GM19438 (cell line): Measurements from ENCODE around the gene CDC6.

Experiments used
- ATAC-seq: cut with Tn5 transposase; IDR thresholded peaks from one replicate; pipeline ENCODE4 v1.9.1; 2021; ENCODE audit warnings: low read depth; ENCODE audit not compliant: unreplicated experiment

CDC6 gene

GRCh38 chr17:40335620-40336019, 47.9 kb downstream of the CDC6 start:
- ATAC-seq: no peak

GRCh38 chr17:40337351-40337750, 49.7 kb downstream of the CDC6 start:
- no peak for ATAC-seq

GRCh38 chr17:40338058-40338457, 50.4 kb downstream of the CDC6 start:
- no peak for ATAC-seq

DNA sequence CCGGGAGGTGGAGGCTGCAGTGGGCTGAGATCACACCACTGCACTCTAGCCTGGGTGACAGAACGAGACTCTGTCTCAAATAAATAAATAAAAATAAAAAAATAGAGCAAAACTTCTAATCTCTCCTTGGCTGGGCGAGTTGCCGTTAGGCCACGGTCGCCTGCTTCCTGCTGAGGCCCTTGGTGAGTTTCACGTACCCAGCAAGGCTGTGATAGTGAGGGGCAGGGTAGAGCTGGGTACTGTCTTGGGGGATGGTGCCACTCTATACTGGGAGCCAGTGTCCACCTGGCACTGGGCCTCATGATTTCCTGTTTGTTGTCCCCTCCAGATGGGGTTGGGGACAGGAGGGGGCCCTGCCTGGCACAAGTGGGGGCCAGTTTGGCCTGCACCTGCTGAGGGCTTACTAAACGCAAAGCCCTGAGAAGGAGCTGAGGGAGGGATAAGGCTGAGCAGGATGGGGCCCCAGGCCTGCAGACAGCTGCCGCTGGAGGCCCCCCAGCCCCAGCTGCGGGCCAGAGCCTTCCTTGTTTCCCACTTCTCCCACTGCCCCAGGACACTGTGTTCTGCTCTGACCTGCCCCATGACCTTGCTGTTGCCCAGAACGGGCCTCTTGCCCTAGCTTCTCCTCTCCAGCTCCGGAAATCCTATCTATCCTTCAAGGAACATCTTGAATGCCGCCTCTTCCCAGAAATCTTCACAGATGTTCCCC, 51.4 kb downstream of the CDC6 start:
- no peak for ATAC-seq

DNA sequence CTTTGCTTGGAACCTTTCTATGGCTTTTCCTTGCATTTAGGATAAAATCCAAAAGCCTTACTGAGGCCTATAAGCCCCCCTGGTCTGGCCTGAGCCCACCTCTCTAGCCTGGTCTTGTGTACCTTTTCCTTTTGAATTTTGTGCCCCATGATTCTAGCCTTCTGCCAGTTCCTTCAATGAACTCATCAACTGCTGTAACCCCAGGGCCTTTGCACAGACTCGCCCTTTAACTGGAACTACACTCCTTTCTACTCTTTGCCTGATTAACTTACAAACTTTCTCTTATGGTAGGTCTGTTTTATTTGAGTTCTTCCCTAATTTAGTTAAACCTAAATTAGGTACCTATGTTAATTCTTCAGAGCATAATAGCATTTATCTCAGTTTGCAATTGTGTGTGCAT, 52.6 kb downstream of the CDC6 start:
- no peak for ATAC-seq

DNA sequence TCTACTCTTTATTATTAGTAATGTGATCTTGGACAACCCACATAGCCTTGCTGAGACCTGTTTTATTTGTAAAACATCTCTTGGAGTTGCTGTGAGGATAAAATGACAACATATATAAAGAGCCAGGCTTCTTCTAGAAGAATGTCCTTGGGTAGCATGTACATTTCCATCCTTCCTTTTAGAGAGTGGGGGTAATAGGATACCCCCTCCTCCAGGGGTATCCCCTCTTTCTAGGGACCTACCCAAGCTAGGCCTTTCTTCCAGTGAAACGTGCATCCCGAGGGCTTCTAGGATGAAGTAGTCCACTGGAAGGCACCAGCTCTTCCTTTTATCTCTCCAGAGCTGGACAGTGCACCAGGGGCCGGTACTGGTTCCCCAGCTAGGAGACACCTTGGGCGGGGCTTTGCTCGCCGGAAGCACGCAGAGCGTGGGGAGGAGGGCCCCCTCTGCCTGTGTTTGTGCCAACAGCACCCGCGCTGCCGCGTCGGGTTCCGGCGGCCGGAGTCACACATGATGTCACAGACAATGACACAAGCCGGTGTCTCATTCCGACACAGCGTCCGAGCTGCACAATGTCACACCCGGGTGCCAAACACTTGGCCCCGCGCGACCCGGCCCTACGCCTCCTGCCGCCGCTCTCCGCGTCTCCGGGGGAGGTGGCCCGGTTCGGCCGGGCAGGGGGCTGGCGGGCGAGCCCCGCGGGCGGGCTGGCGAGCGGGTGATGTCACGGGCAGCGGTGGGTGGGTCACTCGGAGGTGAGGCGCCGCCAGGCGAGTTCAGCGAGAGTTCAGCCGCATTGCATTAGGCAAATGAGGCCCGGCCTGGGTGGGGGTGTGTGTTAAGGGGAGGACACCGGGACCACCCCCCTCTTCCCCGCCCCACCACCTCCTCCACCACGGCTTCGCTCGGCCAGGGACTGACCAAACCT, 53.5 kb downstream of the CDC6 start:
- ATAC-seq: peak; percentile 50

- no peak for ATAC-seq
Measured at GRCh38 chr17:40341808-40342503, 54.3 kb downstream of the CDC6 start.

- no peak for ATAC-seq
Measured at GRCh38 chr17:40342504-40343218, 55.0 kb downstream of the CDC6 start.

DNA sequence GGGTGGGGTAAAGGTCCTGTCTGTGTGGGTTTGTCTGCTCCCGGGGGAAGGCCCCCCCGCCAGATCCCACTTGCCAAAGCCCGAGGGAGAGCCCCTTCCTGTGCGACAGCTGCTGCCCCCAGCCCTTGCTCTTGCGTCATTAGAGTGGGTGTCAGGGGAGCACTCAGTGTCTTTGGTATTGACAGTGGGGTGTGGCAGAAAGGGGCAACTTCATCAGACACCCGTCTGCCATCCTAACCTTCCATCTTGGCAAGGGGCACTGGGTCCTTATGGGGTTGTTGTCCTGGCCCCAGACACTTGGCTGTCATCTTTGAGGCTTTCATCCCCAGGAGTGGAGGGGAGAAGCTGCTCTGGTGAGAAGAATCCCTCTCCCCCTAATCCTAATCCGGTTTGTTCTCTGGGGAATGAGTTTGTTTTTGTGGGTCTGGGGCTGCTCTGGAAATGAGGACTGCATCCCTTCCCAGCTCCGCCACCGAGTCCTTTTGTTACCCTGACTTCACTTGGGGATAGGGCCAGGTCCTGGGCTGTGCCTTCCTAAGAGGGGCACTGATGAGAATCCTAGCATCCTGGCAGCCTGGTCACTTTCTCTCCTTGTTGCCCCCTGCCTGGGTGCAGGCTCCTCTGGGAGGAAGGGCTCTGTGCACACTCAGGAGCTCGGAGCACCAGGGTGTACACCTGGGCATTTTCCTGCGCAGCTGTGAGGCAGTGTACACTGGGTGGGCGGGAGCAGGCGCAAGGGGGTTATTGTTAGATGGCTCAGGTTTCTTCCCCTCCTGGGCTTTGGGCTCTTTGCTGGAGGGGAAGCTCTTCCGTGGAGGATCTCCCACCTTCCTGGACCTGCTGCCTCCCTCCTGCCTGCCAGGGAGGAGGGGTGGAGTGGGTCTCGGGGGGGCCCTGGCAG, 55.8 kb downstream of the CDC6 start:
- ATAC-seq: no peak

GRCh38 chr17:40344421-40345160, 56.9 kb downstream of the CDC6 start:
- ATAC-seq: no peak

GRCh38 chr17:40345161-40345993, 57.7 kb downstream of the CDC6 start:
- ATAC-seq: no peak

GRCh38 chr17:40345994-40346764, 58.5 kb downstream of the CDC6 start:
- ATAC-seq: no peak

DNA sequence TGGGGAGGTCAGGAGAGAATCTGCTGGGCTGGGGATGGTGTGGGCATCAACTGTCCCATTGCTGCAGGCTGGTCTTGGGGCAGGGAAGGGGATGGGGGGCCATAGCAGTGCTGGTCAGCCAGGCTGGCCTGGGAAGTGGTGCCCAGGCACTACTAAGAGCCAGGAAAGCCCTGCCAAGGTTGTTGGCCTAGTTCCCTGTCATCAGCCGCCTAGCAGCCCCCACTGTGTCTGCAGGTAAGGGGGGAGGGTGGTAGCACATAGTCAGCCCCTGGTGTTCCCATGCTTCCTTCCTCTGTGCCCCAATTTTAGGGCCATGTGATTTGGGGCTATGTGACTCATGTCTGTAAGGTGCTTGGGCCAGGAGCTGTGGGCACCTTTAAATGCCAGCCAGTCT, 59.1 kb downstream of the CDC6 start:
- no peak for ATAC-seq

GRCh38 chr17:40347319-40348135, 59.8 kb downstream of the CDC6 start:
- ATAC-seq: no peak

GRCh38 chr17:40348136-40348504, 60.4 kb downstream of the CDC6 start:
- ATAC-seq: no peak
